GM12892 (cell line): ENCODE data around the gene SLC47A2.
A peak's percentile ranks its signal among the peaks of the same experiment; 100 is the strongest.

Source experiments
- DNase-seq: peaks from one replicate; pipeline ENCODE4 v3.0.0; 2011; ENCODE audit not compliant: insufficient read length
- FAIRE-seq: peaks from 2 replicates; lab custom pipeline; 2011; peaks lifted over from hg19 to GRCh38; lab: Jason Lieb, UNC
- POLR2A ChIP-seq: IDR thresholded peaks from 2 replicates; pipeline ENCODE4 v1.6.1; 2011; ENCODE audit warnings: low read depth, low read length, control low read depth
- POLR2AphosphoS5 ChIP-seq: IDR thresholded peaks from 2 replicates; pipeline ENCODE4 v1.6.1; 2011; ENCODE audit warnings: low read depth, low read length, control low read depth
- TAF1 ChIP-seq: IDR thresholded peaks from 2 replicates; pipeline ENCODE4 v1.6.1; 2011; ENCODE audit warnings: low read depth, mild to moderate bottlenecking, control low read depth, low read length, borderline replicate concordance

The SLC47A2 gene

DNA sequence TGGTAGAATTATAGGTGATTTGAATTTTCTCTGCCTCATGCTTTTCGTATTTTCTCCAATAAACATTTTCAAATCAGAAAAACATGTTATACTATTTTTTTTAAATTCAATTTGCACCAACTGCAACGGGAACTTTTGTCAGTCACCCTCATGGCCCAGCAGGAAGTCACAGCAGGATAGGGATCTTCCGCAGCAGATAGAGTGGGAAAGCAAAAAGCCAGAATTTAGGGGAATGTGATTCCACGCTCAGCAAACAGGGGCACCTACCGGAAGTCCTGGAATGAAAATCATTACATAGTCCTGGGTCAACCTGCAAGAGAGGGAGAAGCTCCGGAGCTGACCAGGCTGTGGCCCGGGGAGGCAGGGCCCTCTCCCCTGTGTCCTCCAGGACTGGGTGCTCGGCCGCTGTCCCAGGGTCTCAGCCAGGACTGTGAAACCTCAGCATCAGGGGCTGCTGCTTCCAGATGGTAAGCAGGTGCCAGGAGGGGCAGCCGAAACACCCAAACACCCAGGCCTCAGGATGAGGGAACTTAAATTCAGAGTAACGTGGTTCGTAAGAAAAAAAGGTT lies 3.9 kb downstream of the SLC47A2 start:
- FAIRE-seq (no peak), DNase-seq (no peak)
- TF ChIP-seq POLR2AphosphoS5 = no peak
- no peak for TF ChIP-seq TAF1
- no peak for TF ChIP-seq POLR2A

DNA sequence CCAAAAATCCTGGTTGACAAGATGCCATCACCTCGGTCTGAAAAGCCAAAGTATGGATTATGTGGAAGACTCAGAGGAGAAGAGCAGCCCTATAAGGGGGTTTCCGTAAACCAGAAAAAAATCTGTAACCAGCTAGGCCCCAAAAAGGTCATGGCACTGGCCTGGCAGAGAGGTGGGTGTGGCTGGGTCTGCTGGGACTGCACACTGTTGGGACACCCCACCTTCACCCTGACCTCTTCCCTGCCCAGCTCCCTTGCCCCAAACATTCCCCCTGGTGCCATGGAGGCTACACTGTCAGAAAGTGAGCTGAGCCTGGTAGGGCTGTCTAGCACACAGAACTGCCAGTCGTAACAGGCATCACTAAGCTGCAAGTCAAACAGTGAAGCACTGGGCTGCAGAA lies 6.5 kb downstream of the SLC47A2 start:
- FAIRE-seq (no peak), DNase-seq (no peak)
- TF ChIP-seq POLR2AphosphoS5 = no peak
- TF ChIP-seq POLR2A = no peak
- no peak for TF ChIP-seq TAF1

DNA sequence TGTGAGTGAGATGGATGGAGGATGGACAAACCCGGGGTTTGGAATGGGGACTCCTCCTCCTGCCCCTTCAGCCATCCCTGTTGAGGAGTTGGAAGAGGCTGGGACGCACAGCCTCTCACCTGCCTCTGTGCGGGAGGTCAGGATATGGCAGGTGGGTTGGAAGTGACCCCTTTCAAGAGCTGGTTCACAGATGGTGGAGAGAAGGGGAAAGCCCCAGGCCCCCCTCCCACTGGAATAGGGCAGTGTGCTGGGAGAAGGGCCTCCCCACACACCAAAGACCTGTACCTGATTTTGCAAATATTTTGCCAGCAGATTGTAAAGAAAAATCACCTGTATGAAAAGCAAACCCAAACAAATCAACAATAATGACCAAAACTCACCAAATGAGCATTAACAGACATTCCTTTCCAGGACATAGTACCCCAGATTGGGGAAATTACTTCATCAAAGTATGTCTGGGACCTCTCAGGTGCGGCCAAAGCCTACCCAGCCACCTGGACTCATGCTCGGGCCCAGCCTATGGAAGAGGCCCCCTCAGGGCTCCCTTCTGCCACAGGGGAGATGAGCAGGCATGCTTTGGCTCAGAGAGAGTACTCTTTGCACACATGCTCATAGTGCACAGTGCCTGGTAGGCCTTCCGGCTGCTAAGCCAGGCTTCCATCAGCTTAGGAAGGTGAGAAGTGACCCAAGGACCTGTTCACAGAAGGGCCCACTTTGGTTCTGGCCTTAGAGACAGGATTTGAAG lies 7.8 kb downstream of the SLC47A2 start:
- no peak for TF ChIP-seq TAF1
- no peak for TF ChIP-seq POLR2A
- TF ChIP-seq POLR2AphosphoS5 = no peak
- DNase-seq = no peak
- FAIRE-seq = no peak

DNA sequence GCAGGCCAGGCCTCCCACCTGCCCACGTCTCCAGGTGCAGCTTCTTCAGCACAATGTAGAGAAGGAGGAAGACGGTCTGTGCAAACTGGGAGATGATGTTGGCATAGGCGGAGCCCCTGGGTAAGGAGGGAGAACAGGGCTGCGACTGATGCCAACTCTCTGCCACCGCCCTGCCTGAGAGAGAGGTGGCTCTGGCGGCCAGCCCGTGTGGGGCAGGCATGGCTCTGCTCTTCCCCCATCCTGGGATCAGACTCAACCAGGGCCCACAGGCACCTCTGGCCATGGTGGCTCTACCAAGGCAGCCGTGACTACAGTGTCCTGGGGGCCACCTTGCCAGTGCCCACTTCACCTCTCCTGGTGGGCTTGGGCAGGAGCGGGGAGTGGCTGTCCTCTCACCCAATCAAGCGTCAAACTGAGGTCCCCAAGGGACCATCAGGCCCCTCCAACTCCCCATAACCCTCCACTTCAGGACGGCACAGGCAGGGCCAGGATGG lies 8.6 kb downstream of the SLC47A2 start:
- peak; percentile 19 for DNase-seq
- no peak for TF ChIP-seq POLR2A
- TF ChIP-seq POLR2AphosphoS5 = no peak
- no peak for TF ChIP-seq TAF1
- FAIRE-seq = no peak

DNA sequence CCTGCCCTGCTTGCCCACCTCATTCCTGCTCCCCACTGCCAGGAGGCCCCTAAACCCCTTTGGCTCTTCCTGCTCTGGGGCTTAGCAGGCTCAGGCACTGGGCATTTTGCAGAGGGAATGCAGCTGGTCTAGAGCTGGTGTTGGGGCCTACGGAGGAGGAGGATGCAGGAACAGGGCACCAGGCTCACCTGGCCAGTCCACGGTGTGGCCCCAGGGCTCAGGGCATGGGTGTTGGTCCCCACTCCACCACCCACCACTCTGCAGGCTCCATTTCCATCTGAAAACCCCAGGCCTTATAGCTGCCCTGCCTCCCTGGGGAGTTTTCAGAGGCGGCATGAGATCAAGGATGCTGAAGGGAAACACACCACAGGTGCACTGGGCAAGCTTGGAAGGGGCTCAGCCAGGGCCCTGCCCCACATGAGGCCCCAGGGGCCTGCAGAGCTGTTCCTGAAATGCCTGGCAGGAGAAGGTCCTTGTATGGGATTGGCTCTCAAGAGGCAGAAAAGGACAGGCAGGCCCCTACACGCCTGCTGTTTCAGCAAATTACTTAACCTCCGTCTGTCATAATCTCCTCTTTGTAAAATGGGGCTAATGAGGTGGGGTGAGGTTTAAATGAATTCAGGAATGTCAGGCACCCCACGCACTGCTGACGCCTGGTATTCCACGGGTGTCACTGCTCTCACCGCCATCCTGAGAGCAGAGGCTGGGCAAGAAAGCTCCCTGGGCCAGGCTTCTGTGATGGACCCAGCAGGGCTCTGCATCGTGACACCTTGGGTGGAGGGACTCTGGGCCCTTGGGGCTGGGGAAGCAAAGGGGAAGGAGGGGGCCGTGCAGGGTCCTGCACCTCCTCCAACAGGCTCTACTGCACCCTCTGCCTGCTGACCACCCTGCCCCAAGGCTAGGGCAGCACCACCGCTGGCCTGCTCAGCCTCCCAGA lies 9.3 kb downstream of the SLC47A2 start:
- DNase-seq = peak; percentile 22
- no peak for FAIRE-seq

DNA sequence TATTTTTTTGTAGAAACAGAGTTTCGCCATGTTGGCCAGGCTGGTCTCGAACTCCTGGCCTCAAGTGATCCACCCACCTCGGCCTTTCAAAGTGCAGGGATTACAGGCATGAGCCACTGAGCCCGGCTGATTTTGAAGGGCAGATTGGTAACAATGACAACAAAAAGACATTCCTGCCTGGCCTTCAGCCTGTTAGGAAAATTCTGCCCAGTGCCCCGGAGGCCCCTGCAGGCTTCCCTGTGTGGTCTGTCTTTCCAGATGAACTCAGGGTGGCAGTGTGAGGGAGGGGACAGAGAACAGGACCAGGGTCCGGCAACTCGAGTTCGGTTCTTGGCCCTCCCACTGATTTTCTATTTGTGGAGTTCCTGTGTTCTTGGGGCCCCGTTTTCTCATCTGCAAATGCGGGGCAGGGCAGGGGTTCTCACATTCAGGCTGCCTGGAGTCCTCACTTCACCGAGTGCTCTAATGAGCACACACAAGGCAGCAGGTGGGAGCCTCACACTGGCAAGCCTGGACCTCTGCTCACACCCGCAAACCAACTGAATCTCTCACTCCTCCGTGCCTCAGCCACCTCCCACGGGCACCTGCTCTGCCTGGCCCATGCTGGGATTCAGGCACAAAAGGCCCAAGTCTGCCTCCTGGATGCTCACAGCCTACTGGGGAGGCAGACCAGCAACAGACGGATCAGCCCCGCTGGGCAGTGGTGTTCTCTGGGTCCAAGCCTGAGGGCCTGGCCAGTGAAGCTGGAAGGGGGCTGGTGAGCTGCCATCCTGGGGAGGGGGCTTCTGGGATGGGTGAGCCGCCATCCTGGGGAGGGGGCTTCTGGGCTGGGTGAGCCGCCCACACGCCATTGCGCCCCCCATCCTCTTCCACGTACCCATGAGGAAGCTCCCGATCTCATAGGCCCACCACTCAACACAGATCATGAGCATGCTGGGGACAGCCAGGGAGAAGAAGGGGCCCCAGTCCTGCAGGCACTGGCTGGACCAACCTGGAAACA lies 10.3 kb downstream of the SLC47A2 start:
- no peak for FAIRE-seq

More for the DNA sequence above, 9.3 kb downstream of the SLC47A2 start:
- no peak for TF ChIP-seq TAF1
- TF ChIP-seq POLR2AphosphoS5 = no peak
- no peak for TF ChIP-seq POLR2A

DNA sequence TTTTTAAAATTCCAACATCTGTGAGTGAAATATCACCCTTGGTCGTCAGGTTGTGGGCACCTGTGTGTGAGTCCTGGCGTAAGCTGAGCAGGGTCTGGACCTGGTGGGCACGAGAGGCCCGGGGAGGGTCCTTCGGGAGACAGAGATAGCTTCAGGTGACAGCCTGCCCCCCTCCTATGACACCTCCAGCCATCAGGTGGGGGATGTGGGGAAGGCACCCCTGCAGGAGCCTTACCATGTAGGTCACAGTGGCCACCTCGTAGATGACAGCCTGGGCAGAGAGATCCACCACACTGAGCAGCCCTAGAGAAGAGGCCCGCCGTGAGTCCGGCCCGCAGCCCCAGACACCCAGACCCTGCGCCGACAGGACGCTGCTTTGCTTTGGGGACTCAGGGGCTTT lies 11.2 kb downstream of the SLC47A2 start:
- DNase-seq (peak; percentile 21), FAIRE-seq (no peak)
- no peak for TF ChIP-seq POLR2AphosphoS5
- TF ChIP-seq POLR2A = no peak
- TF ChIP-seq TAF1 = no peak

More for the DNA sequence above, 10.3 kb downstream of the SLC47A2 start:
- TF ChIP-seq POLR2AphosphoS5 (no peak), POLR2A (no peak), TAF1 (no peak)
- peak; percentile 19 for DNase-seq

DNA sequence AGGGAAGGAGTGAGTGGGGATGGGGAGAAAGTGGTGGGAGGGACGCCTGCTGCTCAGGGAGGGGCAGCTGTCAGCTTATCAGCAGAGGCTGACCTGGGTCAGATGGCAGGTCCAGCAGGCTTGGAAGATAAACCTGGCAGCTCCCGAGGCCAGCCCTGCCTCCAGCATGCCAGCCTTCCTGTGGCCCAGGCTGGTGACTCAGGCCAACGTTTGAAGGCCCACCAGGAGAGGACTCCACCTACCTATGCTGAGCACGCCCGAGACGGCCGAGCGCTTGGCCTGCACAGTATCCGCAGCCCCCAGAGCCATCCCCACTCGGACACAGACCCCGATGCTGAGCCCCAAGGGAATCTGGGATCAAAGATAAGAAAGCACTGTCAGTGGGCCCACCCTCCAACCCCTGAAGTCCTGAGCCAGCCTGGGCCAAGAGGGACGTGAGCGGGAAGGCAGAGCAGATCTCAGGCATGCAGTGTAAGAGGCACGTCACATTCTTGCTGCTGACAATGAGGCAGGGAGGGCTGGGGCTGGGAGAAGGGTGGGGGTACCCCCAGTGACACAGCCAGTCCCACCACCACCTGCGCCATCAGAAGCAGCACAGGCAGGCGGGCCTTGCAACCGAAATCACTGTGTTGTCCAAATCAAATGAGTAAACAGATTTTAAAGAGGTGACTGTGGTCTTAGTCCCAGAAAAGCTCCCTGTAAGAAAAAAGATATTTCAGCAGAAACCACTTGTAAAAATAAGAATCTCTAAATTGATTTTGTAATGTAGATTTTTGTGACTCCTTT lies 12.4 kb downstream of the SLC47A2 start:
- no peak for DNase-seq
- FAIRE-seq = no peak
- no peak for TF ChIP-seq POLR2A
- TF ChIP-seq POLR2AphosphoS5 = no peak

DNA sequence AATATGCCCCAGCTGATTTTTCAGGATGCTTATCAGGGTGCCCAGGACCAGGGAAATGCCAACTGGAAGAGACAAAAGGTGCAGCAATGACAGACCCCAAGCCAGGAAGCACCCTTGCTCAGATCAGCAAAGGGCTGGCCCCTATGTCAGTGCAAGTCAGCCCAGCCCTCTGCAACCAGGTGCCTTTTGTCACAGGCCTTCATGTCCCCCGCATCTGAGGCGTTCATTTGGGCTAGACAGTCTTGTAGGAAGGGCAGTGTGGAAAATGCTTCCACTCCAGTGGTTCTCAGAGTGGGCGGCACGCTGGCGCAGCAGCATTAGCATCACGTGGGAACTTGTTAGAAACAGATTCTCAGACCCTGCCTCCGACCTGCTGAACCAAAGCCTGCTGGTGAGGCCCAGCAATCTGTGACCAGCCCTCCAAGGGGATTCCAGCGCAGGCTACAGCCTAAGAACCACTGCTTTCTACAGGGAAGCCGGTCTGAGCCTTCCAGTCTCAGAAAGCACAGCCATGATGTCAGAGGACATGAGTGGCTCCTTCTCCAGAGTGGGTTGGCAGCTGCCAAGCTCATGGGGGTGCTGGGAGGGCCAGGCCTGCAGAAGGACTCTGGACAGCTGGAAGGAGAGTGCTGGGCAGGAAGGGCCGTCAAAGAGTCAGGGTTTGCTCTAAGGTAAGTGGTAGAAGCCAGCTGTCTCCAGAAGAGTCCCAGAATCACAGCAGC lies 13.1 kb downstream of the SLC47A2 start:
- no peak for DNase-seq
- TF ChIP-seq POLR2A (no peak), POLR2AphosphoS5 (no peak), TAF1 (no peak)
- FAIRE-seq = no peak
